IMR-90 (cell line): ENCODE results near the gene GOT1. TPM values are rescaled to one million over a fixed set of nuclear protein-coding genes. Genes with fewer than 3 reads are reported as not detected.

Experiments used
- ATAC-seq: fragments of 200-7000 bp; cut with Tn5 transposase; 2 replicates; pipeline ENCODE4 v1.9.1; 2020; ENCODE audit warnings: low read depth, mild to moderate bottlenecking, moderate library complexity
- BruUV-seq: library from RNA; stranded (reverse); fragments of 400-500 nt; replicated peaks from 2 replicates; lab custom pipeline; 2021; lab: Mats Ljungman, UMichigan
- CTCF ChIA-PET: fragments of 300-600 bp; formaldehyde crosslinking; extraction: SDS; loops from one replicate; lab custom pipeline; 2021; ENCODE audit warnings: antibody characterized with exemption; lab: Yijun Ruan, JAX
- POLR2A ChIA-PET: fragments of 300-600 bp; sonication (Branson Sonifier 250); formaldehyde crosslinking; loops from one replicate; lab custom pipeline; 2022; ENCODE audit warnings: antibody characterized with exemption; ENCODE audit not compliant: unreplicated experiment; lab: Charles Lee
- DNase-seq: peaks from one replicate; pipeline ENCODE4 v3.0.0; 2013
- H2AFZ ChIP-seq: replicated peaks from 2 replicates; pipeline ENCODE3; 2013; ENCODE audit warnings: low read length, mild to moderate bottlenecking; ENCODE audit not compliant: poor library complexity
- H2AK5ac ChIP-seq: 2 replicates; pipeline ENCODE4 v1.6.1; 2013; ENCODE audit warnings: low read depth, low read length, inconsistent platforms
- H2AK9ac ChIP-seq: replicated peaks from 2 replicates; pipeline ENCODE3; 2013; ENCODE audit warnings: mild to moderate bottlenecking, low read depth, low read length, moderate library complexity; ENCODE audit not compliant: poor library complexity
- H2BK120ac ChIP-seq: 2 replicates; pipeline ENCODE4 v1.6.1; 2013; ENCODE audit warnings: low read depth, low read length, inconsistent platforms
- H2BK15ac ChIP-seq: 3 replicates; pipeline ENCODE4 v1.6.1; 2013; ENCODE audit warnings: low read depth, low read length, inconsistent platforms
- H2BK20ac ChIP-seq: 2 replicates; pipeline ENCODE4 v1.6.1; 2013; ENCODE audit warnings: low read depth, mild to moderate bottlenecking, inconsistent platforms, low read length, moderate library complexity
- H2BK5ac ChIP-seq: 2 replicates; pipeline ENCODE4 v1.6.1; 2013; ENCODE audit warnings: mild to moderate bottlenecking, low read depth, low read length, inconsistent platforms; ENCODE audit not compliant: poor library complexity, severe bottlenecking
- H3K14ac ChIP-seq: replicated peaks from 2 replicates; pipeline ENCODE4 v1.6.1; 2013; ENCODE audit warnings: low read depth, low read length, inconsistent platforms
- H3K18ac ChIP-seq: 2 replicates; pipeline ENCODE4 v1.6.1; 2013; ENCODE audit warnings: low read depth, low read length, control low read depth
- H3K23ac ChIP-seq: 2 replicates; pipeline ENCODE4 v1.6.1; 2013; ENCODE audit warnings: low read depth, low read length, inconsistent platforms
- H3K27ac ChIP-seq: 2 replicates; pipeline ENCODE4 v1.5.1; 2013; ENCODE audit warnings: mild to moderate bottlenecking, control low read depth, low read length; ENCODE audit not compliant: insufficient read depth
- H3K27me3 ChIP-seq: 2 replicates; pipeline ENCODE4 v1.6.1; 2013; ENCODE audit warnings: low read length; ENCODE audit not compliant: control insufficient read depth, insufficient read depth
- H3K36me3 ChIP-seq: 2 replicates; pipeline ENCODE4 v1.6.1; 2013; ENCODE audit warnings: low read length, mixed read lengths; ENCODE audit not compliant: control insufficient read depth, insufficient read depth
- H3K4ac ChIP-seq: 2 replicates; pipeline ENCODE4 v1.6.1; 2013; ENCODE audit warnings: low read depth, low read length, inconsistent platforms
- H3K4me1 ChIP-seq: 2 replicates; pipeline ENCODE4 v1.6.1; 2013; ENCODE audit warnings: low read length, mixed read lengths; ENCODE audit not compliant: control insufficient read depth, insufficient read depth
- H3K4me2 ChIP-seq: 2 replicates; pipeline ENCODE4 v1.6.1; 2013; ENCODE audit warnings: low read depth, mild to moderate bottlenecking, control low read depth, low read length, moderate library complexity
- H3K4me3 ChIP-seq: 2 replicates; pipeline ENCODE4 v1.5.1; 2013; ENCODE audit warnings: low read depth, mild to moderate bottlenecking, control low read depth, low read length, moderate library complexity; ENCODE audit not compliant: insufficient read depth
- H3K56ac ChIP-seq: 2 replicates; pipeline ENCODE4 v1.6.1; 2013; ENCODE audit warnings: low read length, inconsistent platforms; ENCODE audit not compliant: insufficient read depth; ENCODE audit errors: extremely low read depth
- H3K79me1 ChIP-seq, 2 experiments: 2 replicates each; pipeline ENCODE4 v1.6.1; 2013; ENCODE audit warnings: low read length in 2 of 2, inconsistent platforms in 1 of 2, low read depth in 1 of 2
- H3K9ac ChIP-seq: 2 replicates; pipeline ENCODE4 v1.6.1; 2013; ENCODE audit warnings: low read depth, low read length, control low read depth
- H3K9me1 ChIP-seq: 2 replicates; pipeline ENCODE4 v1.6.1; 2013; ENCODE audit warnings: low read length, inconsistent platforms; ENCODE audit not compliant: insufficient read depth
- H3K9me3 ChIP-seq: 2 replicates; pipeline ENCODE4 v1.6.1; 2013; ENCODE audit warnings: low read length; ENCODE audit not compliant: control insufficient read depth, insufficient read depth
- H4K20me1 ChIP-seq: 2 replicates; pipeline ENCODE4 v1.6.1; 2013; ENCODE audit warnings: low read length, inconsistent platforms; ENCODE audit not compliant: insufficient read depth
- H4K5ac ChIP-seq: 2 replicates; pipeline ENCODE4 v1.6.1; 2013; ENCODE audit warnings: mild to moderate bottlenecking, low read depth, low read length, control low read depth
- H4K8ac ChIP-seq, 2 experiments: 2 replicates each; pipeline ENCODE4 v1.6.1; 2013; ENCODE audit warnings: low read depth in 2 of 2, low read length in 2 of 2, control low read depth in 1 of 2, inconsistent platforms in 1 of 2
- H4K91ac ChIP-seq: 2 replicates; pipeline ENCODE4 v1.6.1; 2013; ENCODE audit warnings: low read depth, low read length, inconsistent platforms; ENCODE audit not compliant: insufficient read depth
- CTCF ChIP-seq: conservative IDR thresholded peaks from 2 replicates; pipeline ENCODE4 v1.5.1; 2012; ENCODE audit warnings: mild to moderate bottlenecking, low read depth, low read length, improper control_type of control experiment
- WGBS, 2 experiments: methylation state at CpG; one replicate each; pipeline versions ENCODE4 v1.1.5 to v1.1.7; 2013; ENCODE audit warnings: missing lambda C conversion rate in 2 of 2; ENCODE audit not compliant: insufficient read length in 1 of 2; ENCODE audit errors: extremely low coverage in 2 of 2; 5-methylcytosine and 5-hydroxymethylcytosine counted together
- dilution Hi-C: fragments of 300-500 bp; cut with HindIII; formaldehyde crosslinking; loops from one replicate; pipeline ENCODE4 v1.14.3; 2018; ENCODE audit warnings: low sequenced_read_pairs; ENCODE audit not compliant: unreplicated experiment
- in situ Hi-C: fragments of 300-500 bp; cut with MboI; formaldehyde crosslinking; loops from 3 replicates; pipeline ENCODE4 v1.14.3; 2019; ENCODE audit warnings: low sequenced_read_pairs, inconsistent platforms, mixed read lengths
- intact Hi-C: fragments of 100-400 bp; cut with micrococcal nuclease; formaldehyde crosslinking; loops from 2 replicates; pipeline ENCODE4 v1.10.0; 2022
- polyA plus RNA-seq, 3 experiments: library from polyadenylated mRNA; depleted of rRNA; stranded (reverse); fragments of >200 nt; gene quantifications; 2 replicates each; pipeline ENCODE4 v1.2.3, GENCODE V29; 2012; ENCODE audit warnings: low replicate concordance in 1 of 3
- total RNA-seq: library from RNA; depleted of rRNA; stranded (reverse); fragments of >200 nt; gene quantifications from 2 replicates; pipeline ENCODE4 v1.2.3, GENCODE V29; 2012

GOT1 gene
- total and polyA plus RNA-seq, 2 of the 4 experiments (the other 2 are of a cell fraction), result 29.4 to 46.1 TPM

GRCh38 chr10:99449023-99449422, 18.6 kb upstream of the GOT1 start:
- no peak overlapping the region for H4K5ac ChIP-seq
- H3K4me3 ChIP-seq, result no peak overlapping the region
- H3K9me3 ChIP-seq, result no peaks in the 10 kb centered on the region
- POLR2A ChIA-PET, result interaction anchor here (0.6 kb wide), 1 partner anchor 64 kb away, joined by 3 read pairs; no protein-coding TSS in a partner anchor
- in situ Hi-C loops, result no loop called here
- H3K27me3 ChIP-seq, result peaks cover 36% of the 10 kb centered on the region
- H2BK120ac ChIP-seq, result no peak overlapping the region
- H4K20me1 ChIP-seq, result no peaks in the 10 kb centered on the region
- H3K18ac ChIP-seq, result no peak overlapping the region; the same call in 1 of the 2 replicates
- no peak overlapping the region for H2AK9ac ChIP-seq
- no peak overlapping the region for H2BK15ac ChIP-seq
- H3K36me3 ChIP-seq, result no peaks in the 10 kb centered on the region
- H3K14ac ChIP-seq, result no peak overlapping the region
- DNase-seq (no peak), ATAC-seq (no peak)
- BruUV-seq, result no TSS peak
- H4K91ac ChIP-seq, result no peak overlapping the region
- no peak overlapping the region for H3K23ac ChIP-seq
- no peak overlapping the region for H2AK5ac ChIP-seq
- H3K79me1 ChIP-seq, result no peaks in the 10 kb centered on the region
- H2AFZ ChIP-seq, result no peak overlapping the region
- WGBS, 2 experiments, result no CpG with 5 or more reads among the region's 3 CpGs
- no peak overlapping the region for H2BK5ac ChIP-seq
- no peaks in the 10 kb centered on the region for H3K9me1 ChIP-seq
- dilution Hi-C loops, result no loop called here
- H2BK20ac ChIP-seq, result no peak overlapping the region
- CTCF ChIA-PET, result interaction anchor here (2.3 kb wide), 1 partner anchor 13 kb away, joined by 8 read pairs; no protein-coding TSS in a partner anchor
- H3K27ac ChIP-seq, result no peak overlapping the region
- H3K9ac ChIP-seq, result no peak overlapping the region
- H4K8ac ChIP-seq, result no peak overlapping the region
- peaks cover 10% of the 10 kb centered on the region; the same call in 1 of the 2 replicates for H3K4me1 ChIP-seq
- H3K56ac ChIP-seq, result no peak overlapping the region
- H3K4me2 ChIP-seq, result no peak overlapping the region
- intact Hi-C loops, result no loop called here
- no peak overlapping the region for H3K4ac ChIP-seq
- TF ChIP-seq CTCF, result no peak
